Measurements from ENCODE around the gene PSMB5. TPM values are rescaled to one million over a fixed set of nuclear protein-coding genes. Genes with fewer than 3 reads are reported as not detected.

Gene PSMB5
- total RNA-seq, 2 experiments from 2014 or later: 60.4 to 60.7 TPM

DNA sequence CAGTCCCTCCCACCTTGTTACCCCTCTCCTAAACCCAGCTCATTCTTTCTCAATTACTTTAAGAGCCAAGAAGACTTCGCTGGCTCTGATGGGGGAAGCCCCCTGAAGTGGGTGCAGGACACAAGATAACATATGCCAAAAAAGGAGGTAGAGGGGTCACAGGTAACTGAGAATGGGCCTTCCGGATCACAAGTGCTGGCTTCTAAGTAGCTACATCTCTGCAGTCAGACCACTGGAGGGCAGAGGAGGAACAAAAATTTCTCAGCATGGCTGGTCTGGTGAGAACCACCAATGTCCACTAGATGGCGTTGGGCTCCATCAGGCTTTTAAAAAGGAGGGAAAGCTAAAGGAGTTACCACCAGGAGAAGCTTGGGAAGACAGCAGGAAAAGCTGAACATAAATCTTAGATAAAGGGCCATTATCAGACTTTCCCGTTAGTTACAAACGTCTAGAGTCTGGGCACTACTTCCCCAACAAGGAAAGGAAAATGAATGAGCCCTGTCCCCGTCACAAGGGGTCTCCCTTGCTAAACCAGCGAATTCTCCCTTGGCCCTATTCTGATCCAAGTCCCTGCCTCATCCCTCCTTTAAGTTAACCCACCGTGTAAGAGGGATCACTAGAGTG lies 34.2 kb upstream of the PSMB5 start:
- peak overlapping the region; percentile 69 for H3K27ac Mint-ChIP-seq
- no peaks in the 10 kb centered on the region for H3K9me3 Mint-ChIP-seq
- ChIA-PET CTCF (interaction anchor here (0.6 to 2.1 kb wide), 42 partner anchors 9 to 512 kb away, joined by 3 to 48 read pairs (median 4); partner anchors contain the start of genes ACIN1, AJUBA, C14orf119 and CDH24), POLR2A (interaction anchor here (0.7 to 1.1 kb wide), 3 partner anchors 11 to 82 kb away, joined by 3 to 4 read pairs (median 3); partner anchors contain the start of genes ACIN1 and C14orf119)
- no peaks in the 10 kb centered on the region for H3K27me3 Mint-ChIP-seq
- H3K4me1 Mint-ChIP-seq: peaks cover 37% of the 10 kb centered on the region
- H3K4me3 Mint-ChIP-seq: peak overlapping the region; percentile 22
- peak; percentile 87 for DNase-seq
- H3K36me3 Mint-ChIP-seq (ENCODE audit: low read depth): peaks cover 39% of the 10 kb centered on the region

DNA sequence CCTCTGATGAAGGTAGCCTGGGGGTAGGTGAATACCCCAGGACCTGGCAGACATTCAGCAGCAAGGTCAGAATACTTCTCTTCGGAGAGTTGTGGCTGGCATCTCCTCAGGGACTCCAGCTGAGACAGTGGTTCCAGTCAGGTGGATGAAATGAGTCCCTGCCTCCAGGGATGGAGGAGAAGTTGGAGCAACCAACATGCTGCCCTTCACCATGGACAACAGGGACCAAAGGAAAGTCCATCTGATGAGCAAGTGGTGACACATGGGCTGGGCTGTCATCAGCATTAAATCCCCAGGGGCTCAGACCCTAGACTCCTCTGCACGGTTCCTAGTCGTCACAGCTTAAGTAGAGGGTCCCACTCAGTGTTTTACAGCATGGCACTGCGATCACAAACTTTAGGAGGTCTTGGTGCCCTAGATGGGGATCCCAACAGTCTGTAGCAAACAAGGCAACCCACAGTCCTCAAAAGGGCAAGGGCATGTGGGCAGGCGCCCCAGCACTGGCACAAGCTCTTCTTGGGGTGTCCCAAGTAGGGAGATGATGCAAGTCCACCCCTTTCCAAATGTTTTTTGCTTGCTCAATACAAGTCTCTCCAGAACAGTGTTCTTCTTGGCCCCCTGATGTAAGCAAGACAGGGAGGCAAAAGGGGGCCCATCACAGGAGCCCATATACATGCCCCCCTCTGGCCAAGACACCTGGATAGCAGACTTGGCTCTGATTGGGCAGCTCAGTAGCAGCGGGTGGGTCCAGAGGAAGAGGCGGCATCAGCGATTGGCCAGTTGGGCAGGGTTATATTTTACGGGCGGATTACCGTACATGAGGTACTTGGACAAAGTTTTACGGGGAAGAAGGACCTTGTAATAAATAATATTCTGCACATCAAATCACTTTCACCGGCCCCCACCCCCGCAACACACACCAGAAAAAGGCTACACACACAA lies 33.4 kb upstream of the PSMB5 start:
- H3K27me3 Mint-ChIP-seq: no peaks in the 10 kb centered on the region
- H3K9me3 Mint-ChIP-seq: no peaks in the 10 kb centered on the region
- DNase-seq: no peak
- ChIA-PET POLR2A (interaction anchor here (1.0 to 1.1 kb wide), 2 partner anchors 10 to 82 kb away, joined by 3 to 4 read pairs; no protein-coding TSS in a partner anchor), CTCF (interaction anchor here (0.8 to 2.1 kb wide), 40 partner anchors 9 to 511 kb away, joined by 3 to 48 read pairs (median 5); partner anchors contain the start of genes ACIN1, AJUBA, C14orf119 and CDH24)
- peaks cover 47% of the 10 kb centered on the region for H3K36me3 Mint-ChIP-seq (ENCODE audit: low read depth)
- H3K4me1 Mint-ChIP-seq: peaks cover 37% of the 10 kb centered on the region
- no peak overlapping the region for H3K4me3 Mint-ChIP-seq
- H3K27ac Mint-ChIP-seq: peak overlapping the region; percentile 69

GRCh38 chr14:23066855-23067744 lies 32.4 kb upstream of the PSMB5 start:
- POLR2A ChIA-PET: interaction anchor here (0.6 kb wide), 1 partner anchor 117 kb away, joined by 4 read pairs; no protein-coding TSS in a partner anchor

DNA sequence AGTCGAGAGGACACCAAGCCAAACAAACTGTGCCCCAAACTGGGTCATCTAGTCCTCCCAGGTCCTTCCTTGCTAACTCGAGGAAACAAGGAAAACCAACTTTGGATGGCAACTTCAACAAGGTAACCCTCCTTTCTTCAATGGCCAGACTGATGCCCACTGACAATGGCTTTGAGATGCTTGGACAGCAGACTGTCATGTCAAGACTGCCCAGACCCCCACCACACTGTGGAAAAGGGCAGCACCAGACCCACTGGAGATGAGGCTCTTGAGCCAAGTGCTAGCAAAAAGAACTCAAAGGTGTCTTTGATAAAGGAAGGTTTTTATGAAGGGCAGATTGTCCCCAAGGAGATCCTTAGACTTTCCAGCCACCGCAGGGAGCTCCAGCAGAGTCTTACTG lies 31.7 kb upstream of the PSMB5 start:
- Mint-ChIP-seq H3K4me1 (peaks cover 26% of the 10 kb centered on the region), H3K27me3 (no peaks in the 10 kb centered on the region), H3K27ac (peak overlapping the region; percentile 25), H3K36me3 (ENCODE audit: low read depth) (peaks cover 52% of the 10 kb centered on the region), H3K4me3 (no peak overlapping the region), H3K9me3 (no peaks in the 10 kb centered on the region)
- no peak for DNase-seq
- ChIA-PET CTCF (interaction anchor here (1.0 to 2.4 kb wide), 4 partner anchors 8 to 80 kb away, joined by 3 to 9 read pairs (median 6); partner anchors contain the start of gene CDH24), POLR2A (interaction anchor here (0.6 kb wide), 1 partner anchor 118 kb away, joined by 4 read pairs; no protein-coding TSS in a partner anchor)

More at GRCh38 chr14:23066855-23067744, 32.4 kb upstream of the PSMB5 start:
- DNase-seq: no peak
- Mint-ChIP-seq H3K27ac (no peak overlapping the region), H3K9me3 (no peaks in the 10 kb centered on the region), H3K27me3 (no peaks in the 10 kb centered on the region), H3K4me1 (peaks cover 34% of the 10 kb centered on the region), H3K4me3 (no peak overlapping the region), H3K36me3 (ENCODE audit: low read depth) (peaks cover 54% of the 10 kb centered on the region)
- CTCF ChIA-PET: interaction anchor here (1.0 to 2.4 kb wide), 6 partner anchors 8 to 81 kb away, joined by 5 to 48 read pairs (median 10); partner anchors contain the start of gene CDH24

- Mint-ChIP-seq H3K36me3 (ENCODE audit: low read depth) (peaks cover 55% of the 10 kb centered on the region), H3K4me3 (no peak overlapping the region), H3K27me3 (no peaks in the 10 kb centered on the region), H3K27ac (no peak overlapping the region), H3K9me3 (no peaks in the 10 kb centered on the region), H3K4me1 (peaks cover 10% of the 10 kb centered on the region)
- ChIA-PET POLR2A (no interaction called here), CTCF (interaction anchor here (0.5 to 3.8 kb wide), 4 partner anchors 8 to 199 kb away, joined by 3 to 17 read pairs (median 5); no protein-coding TSS in a partner anchor)
- no peak for DNase-seq
Observed at GRCh38 chr14:23063601-23064000, 28.9 kb upstream of the PSMB5 start.

GRCh38 chr14:23062002-23062401 lies 27.3 kb upstream of the PSMB5 start:
- no peak overlapping the region for H3K27ac Mint-ChIP-seq

DNA sequence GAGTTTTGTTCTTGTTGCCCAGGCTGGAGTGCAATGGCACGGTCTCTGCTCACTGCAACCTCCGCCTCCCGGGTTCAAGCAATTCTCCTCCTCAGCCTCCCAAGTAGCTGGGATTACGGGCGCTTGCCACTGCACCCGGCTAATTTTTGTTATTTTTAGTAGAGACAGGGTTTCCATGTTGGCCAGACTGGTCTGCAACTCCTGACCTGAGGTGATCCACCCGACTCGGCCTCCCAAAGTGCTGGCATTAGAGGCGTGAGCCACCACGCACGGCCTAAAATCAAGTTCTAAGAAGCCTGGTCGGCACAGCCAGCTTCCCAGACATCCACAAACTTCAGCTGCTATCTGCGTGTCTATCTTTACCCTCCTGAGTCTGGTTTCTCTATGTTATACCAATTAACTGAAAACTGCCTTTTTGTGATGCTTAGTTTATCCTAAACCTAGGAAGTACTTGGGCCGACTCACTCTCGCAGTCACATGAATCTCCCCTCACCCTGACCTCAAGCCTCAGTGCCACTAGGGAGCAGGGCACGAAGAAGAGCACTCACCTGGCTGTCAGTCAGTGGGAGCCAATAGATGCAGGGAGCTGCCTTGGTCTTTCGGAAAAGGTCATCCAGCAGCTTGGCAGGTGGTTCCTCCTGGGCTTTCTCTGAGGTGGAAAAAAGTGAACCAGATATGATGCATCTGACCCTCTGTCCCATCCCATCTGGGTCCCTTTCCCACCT lies 26.0 kb upstream of the PSMB5 start:
- no peak for DNase-seq
- H3K4me1 Mint-ChIP-seq: peaks cover 21% of the 10 kb centered on the region
- POLR2A ChIA-PET: interaction anchor here (0.6 kb wide), 1 partner anchor 1049 kb away, joined by 4 read pairs; no protein-coding TSS in a partner anchor
- H3K27ac Mint-ChIP-seq: no peak overlapping the region
- peaks cover 8% of the 10 kb centered on the region for H3K27me3 Mint-ChIP-seq
- H3K9me3 Mint-ChIP-seq: no peaks in the 10 kb centered on the region
- peaks cover 49% of the 10 kb centered on the region for H3K36me3 Mint-ChIP-seq (ENCODE audit: low read depth)
- CTCF ChIA-PET: interaction anchor here (0.6 to 4.3 kb wide), 7 partner anchors 8 to 88 kb away, joined by 3 to 48 read pairs (median 5); no protein-coding TSS in a partner anchor
- no peak overlapping the region for H3K4me3 Mint-ChIP-seq

More at GRCh38 chr14:23062002-23062401, 27.3 kb upstream of the PSMB5 start:
- ChIA-PET POLR2A (no interaction called here), CTCF (interaction anchor here (0.7 to 3.8 kb wide), 9 partner anchors 10 to 492 kb away, joined by 3 to 17 read pairs (median 4); no protein-coding TSS in a partner anchor)
- Mint-ChIP-seq H3K9me3 (no peaks in the 10 kb centered on the region), H3K4me1 (peaks cover 12% of the 10 kb centered on the region), H3K36me3 (ENCODE audit: low read depth) (peaks cover 58% of the 10 kb centered on the region), H3K4me3 (no peak overlapping the region), H3K27me3 (peaks cover under 1% of the 10 kb centered on the region)
- DNase-seq: no peak

DNA sequence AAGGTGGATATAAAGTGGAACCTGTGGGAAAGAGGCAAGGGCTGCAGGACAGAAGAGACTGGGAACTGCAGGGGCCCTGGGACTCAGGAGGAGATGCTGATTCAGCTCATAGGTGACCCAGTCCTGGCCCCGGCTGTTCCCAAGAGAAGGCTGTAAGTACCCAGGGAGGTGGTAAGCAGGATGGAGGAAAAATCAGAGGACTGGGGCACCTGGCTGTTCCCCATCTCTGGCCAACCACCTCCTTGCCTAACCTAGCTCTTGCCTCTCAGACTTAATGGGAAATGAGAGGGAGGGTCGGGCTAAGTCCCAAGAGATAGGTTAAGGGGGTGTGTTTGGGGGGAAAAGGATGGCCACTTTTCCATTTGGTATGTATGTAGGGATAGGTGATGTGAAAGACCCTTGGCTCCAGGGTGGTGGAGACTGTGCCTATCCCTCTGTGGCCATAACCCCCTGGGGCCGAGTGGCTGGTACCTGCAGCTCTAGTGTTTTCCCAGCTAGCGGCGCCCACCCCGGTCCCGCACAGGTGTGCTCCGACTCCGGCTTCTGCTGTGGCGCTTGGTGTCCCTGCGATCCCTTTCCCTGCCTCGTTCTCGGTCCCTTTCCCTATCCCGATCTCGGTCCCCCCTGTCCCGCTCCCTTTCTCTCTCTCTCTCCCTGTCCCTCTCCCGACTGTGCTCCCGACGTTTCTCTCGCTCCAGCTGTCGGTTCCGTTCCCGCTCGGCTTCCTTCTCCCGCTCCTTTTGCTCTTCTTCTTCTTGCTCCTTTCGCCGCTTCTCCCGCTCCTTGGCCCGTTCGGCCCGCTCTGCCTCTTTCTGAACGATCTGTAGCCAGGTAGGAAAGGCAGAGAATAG lies 24.2 kb upstream of the PSMB5 start:
- H3K27me3 Mint-ChIP-seq: peaks cover 8% of the 10 kb centered on the region
- DNase-seq: no peak
- ChIA-PET CTCF (interaction anchor here (0.6 to 4.3 kb wide), 31 partner anchors 8 to 498 kb away, joined by 3 to 64 read pairs (median 7); partner anchors contain the start of genes ACIN1, AJUBA, C14orf119 and PRMT5), POLR2A (interaction anchor here (0.6 to 1.0 kb wide), 2 partner anchors 10 to 68 kb away, joined by 3 to 4 read pairs; no protein-coding TSS in a partner anchor)
- no peak overlapping the region for H3K4me3 Mint-ChIP-seq
- H3K27ac Mint-ChIP-seq: peak overlapping the region; percentile 7
- H3K4me1 Mint-ChIP-seq: peaks cover 20% of the 10 kb centered on the region
- H3K36me3 Mint-ChIP-seq (ENCODE audit: low read depth): peaks cover 42% of the 10 kb centered on the region
- H3K9me3 Mint-ChIP-seq: no peaks in the 10 kb centered on the region

DNA sequence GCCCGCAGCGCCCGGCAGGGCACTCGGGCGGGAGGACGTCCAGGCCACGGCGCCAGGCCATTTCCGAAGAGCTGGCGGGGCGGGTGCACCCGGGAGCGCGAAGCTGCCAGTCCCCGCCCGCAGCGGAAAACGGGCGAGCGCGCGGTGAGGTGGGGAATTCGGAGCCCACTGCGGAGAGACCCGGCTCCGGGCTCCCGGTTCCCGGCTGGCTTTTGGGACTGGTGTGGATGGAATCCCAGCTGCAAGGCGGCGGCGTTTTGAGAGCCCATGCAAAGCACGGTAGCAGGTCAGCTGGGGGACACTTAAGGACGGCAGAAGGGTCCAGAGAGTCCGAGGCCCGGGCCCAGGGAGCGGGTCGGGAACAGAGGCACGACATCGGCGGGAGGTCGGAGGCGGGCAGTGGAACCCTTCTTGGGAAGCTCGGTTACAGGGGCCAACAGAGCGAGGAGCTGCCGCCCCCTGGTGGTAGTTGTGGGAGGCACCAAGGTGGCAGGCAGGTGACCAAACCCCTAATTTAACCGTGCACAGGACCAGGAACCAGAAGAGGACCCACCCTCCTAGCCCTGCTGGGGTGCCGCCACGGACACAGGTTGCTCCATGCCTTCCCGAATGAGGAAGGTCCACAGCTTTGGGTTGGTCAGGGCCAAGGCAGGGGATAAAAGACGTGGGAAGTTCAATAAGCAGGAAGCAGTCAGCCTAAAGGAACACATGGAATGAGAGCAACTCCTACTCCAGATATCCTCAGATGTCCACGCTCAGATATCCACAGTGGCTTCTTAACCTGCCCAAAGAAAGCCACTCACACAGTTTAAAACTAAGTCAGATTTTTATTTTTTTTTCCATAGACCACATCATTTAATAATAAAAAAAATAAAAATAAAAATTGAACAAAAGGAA lies 23.3 kb upstream of the PSMB5 start:
- Mint-ChIP-seq H3K27me3 (peaks cover 8% of the 10 kb centered on the region), H3K4me1 (peaks cover 20% of the 10 kb centered on the region), H3K4me3 (peak overlapping the region; percentile 78), H3K27ac (peak overlapping the region; percentile 68), H3K9me3 (no peaks in the 10 kb centered on the region), H3K36me3 (ENCODE audit: low read depth) (peaks cover 33% of the 10 kb centered on the region)
- ChIA-PET POLR2A (interaction anchor here (0.6 to 1.0 kb wide), 3 partner anchors 11 to 72 kb away, joined by 3 to 6 read pairs (median 4); no protein-coding TSS in a partner anchor), CTCF (interaction anchor here (0.5 to 4.3 kb wide), 43 partner anchors 9 to 1866 kb away, joined by 3 to 64 read pairs (median 5); partner anchors contain the start of genes ACIN1, AJUBA, C14orf119 and HAUS4)
- peak; percentile 89 for DNase-seq

Data from activated CD4-positive, alpha-beta T cell treated with anti-CD3 and anti-CD28 coated beads, Interleukin-2, amount 10 ng/mL, durations not matched to agents 7 days and 5 days (primary cell).